Fibroblast of skin of back (primary cell): Measurements from ENCODE around the gene LRP5.
"Not testable (repeated sequence)": the region's sequence is repeated elsewhere in the genome, so short reads cannot be mapped to it uniquely, and the experiment has no call there.

Source experiments
- DNase-seq: peaks from one replicate; pipeline ENCODE4 v3.0.0-alpha.2; 2013

LRP5 gene

DNA sequence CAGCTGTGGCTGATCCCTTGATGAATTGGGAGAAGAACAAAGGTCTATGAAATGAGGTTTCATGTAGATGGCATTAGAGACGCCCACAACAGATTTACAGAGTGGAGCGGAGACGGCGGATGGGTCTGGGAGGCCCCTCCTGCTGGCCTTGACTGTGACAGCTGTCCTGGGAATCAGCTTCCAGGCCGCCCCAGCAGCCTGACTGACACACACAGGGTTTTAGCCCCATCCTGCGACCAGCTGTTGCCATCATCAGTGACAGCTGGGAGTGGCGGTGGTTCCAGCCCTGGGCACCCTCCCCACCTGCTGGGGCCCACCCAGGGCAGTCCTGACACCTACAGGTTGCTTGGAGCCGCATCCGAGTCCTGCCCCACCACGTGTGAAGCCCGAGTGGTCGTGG lies 84.1 kb downstream of the LRP5 start:
- DNase-seq, result no peak

DNA sequence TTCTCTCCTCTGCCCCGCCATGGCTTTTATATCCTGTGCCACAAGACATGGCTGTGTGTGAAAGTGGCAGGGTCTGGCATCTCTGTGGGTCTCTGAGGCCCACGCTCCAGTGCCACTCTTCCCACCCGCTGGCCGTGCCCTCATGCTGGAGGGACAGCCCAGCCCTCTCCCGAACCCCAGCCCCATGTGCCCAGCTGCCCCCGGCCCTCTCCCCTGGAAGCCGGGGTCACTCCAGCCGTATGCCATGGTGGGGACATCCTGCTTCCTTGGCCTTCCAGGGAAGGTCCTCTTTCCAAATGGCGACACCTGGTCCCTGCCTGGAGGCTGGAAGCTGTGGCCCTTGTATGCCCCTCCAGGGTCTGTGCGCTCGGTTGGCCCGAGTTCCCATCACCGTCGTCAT lies 84.9 kb downstream of the LRP5 start:
- DNase-seq, result no peak

DNA sequence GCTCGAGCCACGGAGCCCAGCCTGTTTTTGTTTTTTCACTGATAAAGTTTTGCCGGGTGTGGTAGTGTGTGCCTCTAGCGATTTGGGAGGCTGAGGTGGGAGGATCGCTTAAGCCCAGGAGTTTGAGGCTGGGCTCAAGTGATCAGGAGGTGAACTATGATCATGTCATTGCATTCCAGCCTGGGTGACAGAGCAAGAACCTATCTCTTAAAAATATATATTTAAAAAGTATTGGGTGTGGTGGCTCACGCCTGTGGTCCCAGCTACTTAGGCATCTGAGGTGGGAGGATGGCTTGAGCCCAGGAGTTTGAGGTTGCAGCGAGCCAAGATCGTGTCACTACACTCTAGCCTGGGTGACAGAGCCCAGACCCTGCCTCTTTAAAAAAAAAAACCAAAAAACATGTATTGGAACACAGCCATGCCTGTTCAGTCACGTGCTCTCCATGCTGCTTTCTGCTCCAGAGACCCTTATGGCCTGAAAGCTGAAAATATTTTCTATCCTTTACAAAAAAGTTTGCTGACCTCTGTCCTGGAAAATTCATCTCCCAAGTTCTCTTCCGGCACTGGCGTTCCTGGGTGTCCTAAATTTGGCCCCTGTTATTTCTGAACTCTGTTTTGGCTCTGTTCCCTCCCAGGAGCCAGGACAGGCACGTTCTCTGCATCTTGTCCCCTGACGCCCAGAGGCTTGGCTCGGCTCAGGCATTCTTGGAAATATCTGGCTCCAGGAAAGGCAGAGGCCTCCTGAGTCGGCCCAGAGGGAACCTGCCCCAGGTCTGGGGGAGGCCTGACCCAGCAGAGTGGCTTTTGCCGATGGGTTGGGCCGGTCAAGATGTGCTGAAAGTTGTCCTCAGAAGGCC lies 86.8 kb downstream of the LRP5 start:
- no peak for DNase-seq

DNA sequence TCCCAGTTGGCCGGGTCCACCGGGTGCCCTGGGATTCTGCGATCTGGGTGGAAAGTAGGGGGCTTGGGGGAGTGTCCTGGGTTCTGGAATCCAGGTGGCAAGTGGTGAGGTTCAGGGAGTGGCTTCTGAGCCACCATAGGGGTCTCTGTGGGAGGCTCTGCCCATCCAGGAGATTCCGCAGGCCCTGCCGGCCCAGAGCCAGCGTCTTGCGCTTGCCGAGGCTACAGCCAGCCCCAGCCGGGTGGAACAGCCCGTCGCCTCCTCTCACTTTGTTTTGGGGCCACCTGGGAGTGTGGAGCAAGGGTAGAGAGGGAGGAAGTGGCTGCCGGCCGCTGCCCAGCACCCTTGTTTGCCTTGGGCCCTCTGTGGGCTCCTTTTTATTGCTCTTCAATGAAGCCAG lies 87.5 kb downstream of the LRP5 start:
- no peak for DNase-seq

DNA sequence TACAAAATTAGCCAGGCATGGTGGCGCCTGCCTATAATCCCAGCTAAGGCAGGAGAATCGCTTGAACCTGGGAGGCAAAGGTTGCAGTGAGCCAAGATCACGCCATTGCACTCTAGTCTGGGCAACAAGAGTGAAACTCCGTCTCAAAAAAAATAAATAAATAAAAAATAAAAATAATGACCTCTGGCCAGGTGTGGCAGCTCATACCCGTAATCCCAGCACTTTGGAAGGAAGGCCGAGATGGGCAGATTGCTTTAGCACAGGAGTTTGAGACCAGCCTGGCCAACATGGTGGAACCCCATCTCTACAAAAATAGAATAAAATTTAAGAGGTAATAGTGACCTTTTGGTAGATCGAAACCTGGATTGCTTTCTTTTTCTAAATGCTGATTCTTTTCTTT lies 88.2 kb downstream of the LRP5 start:
- not testable (repeated sequence) for DNase-seq

DNA sequence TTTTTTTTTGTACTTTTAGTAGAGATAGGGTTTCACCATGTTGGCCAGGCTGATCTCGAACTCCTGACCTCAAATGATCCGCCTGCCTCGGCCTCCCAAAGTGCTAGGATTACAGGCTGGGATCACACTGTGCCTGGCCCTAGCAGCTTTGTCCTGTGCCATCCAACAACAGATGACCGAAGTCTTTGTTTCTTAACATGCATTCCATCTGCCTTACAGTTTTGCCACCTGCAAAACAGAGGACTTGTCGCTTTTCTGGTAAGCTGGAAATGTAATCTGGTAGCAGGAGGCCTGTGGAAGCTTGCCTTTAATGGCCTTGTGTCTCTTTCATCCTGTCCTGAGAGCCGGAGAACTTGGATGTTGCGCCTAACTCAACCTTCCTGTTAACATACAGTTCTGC lies 89.5 kb downstream of the LRP5 start:
- DNase-seq, result no peak

DNA sequence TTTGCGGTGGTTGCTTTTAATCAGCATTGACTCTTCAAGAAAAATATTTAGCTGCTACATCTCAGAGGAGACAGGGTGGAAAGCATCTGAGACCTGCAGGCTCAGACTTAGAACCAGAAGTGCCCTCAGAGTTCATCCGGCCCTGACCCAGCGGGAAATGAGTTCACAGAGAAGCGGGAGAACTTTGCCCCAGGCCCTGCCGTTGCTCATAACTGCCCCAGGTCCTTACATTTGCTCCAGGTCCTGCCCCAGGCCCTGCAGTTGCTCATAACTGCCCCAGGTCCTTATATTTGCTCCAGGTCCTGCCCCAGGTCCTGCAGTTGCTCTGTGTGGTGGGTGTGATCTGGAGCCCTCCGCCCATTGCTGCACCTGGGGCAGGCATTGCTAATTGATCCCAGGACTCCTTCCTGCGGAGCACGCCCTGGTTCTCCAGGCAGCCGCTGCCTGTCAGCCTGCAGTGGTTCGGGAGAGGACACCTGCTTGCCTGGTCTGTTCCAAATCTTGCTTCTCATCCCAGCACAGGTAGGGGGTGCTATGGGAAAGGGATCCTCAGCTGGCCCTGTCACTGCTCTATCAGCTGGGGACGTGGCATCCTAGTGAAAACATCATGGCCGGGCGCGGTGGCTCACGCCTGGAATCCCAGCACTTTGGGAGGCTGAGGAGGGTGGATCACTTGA lies 90.1 kb downstream of the LRP5 start:
- DNase-seq, result no peak

DNA sequence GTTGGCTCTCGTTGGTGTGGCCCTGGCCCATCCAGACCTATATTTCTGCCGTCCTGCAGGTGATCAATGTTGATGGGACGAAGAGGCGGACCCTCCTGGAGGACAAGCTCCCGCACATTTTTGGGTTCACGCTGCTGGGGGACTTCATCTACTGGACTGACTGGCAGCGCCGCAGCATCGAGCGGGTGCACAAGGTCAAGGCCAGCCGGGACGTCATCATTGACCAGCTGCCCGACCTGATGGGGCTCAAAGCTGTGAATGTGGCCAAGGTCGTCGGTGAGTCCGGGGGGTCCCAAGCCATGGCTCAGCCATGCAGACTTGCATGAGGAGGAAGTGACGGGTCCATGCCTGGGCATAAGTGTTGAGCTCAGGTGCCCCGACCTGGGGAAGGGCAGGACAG lies 91.0 kb downstream of the LRP5 start:
- DNase-seq, result no peak

DNA sequence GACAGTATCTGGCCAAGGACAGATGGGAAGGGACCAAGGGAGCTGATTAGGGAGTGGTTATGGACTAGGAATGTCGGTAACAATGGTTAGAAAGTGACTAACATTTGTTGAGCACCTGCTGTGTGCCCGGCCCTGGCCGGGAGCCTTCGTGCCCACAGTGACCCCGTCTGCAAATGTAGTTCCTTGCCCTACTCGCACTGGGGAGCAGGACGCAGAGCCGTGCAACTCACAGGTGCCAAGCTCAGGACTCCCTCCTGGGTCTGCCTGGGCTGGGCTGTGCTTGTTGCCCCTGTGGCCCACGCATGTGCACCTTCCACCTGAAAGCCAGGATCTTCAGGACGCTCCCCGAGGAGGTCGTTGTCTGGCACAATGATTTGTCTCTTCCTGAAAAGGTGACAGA lies 91.4 kb downstream of the LRP5 start:
- no peak for DNase-seq

DNA sequence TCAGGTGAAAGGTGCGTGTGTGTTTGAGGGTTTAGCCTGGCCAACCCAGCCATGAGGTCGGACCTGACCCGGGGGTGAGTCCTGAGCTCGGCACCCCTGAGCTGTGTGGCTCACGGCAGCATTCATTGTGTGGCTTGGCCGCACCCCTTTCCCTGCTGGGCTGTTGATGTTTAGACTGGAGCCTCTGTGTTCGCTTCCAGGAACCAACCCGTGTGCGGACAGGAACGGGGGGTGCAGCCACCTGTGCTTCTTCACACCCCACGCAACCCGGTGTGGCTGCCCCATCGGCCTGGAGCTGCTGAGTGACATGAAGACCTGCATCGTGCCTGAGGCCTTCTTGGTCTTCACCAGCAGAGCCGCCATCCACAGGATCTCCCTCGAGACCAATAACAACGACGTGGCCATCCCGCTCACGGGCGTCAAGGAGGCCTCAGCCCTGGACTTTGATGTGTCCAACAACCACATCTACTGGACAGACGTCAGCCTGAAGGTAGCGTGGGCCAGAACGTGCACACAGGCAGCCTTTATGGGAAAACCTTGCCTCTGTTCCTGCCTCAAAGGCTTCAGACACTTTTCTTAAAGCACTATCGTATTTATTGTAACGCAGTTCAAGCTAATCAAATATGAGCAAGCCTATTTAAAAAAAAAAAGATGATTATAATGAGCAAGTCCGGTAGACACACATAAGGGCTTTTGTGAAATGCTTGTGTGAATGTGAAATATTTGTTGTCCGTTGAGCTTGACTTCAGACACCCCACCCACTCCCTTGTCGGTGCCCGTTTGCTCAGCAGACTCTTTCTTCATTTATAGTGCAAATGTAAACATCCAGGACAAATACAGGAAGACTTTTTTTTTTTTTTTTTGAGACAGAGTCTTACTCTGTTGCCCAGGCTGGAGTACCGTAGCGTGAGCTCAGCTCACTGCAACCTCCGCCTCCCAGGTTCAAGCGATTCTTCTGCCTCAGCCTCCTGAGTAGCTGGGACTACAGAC lies 94.2 kb downstream of the LRP5 start:
- no peak for DNase-seq

DNA sequence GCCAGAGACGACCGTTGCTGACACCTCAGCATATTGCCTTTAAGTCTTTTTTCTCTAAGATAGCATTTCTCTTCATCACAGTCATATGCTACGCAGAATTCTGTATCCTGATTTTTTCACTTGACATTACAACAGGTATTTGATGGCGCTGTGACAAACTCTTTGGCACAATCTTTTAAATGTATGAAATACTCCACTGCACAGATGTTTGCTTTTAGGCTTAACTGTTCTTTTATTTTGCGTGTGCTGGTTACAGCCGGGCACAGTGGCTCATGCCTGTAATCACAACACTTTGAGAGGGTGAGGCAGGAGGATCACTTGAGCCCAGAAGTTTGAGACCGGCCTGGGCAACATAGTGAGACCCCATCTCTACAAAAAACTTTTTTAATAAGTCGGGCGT lies 96.1 kb downstream of the LRP5 start:
- no peak for DNase-seq

DNA sequence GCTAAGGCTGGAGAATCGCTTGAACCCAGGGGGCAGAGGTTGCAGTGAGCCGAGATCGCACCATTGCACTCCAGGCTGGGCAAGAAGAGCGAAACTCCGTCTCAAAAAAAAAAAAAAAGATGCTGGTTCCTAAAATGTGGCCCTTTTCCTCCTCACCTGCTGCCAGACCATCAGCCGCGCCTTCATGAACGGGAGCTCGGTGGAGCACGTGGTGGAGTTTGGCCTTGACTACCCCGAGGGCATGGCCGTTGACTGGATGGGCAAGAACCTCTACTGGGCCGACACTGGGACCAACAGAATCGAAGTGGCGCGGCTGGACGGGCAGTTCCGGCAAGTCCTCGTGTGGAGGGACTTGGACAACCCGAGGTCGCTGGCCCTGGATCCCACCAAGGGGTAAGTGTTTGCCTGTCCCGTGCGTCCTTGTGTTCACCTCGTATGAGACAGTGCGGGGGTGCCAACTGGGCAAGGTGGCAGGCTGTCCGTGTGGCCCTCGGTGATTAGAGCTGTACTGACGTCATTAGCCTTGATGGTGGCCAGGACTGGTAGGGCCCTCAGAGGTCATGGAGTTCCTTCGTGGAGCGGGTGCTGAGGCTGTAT lies 97.5 kb downstream of the LRP5 start:
- DNase-seq, result no peak

DNA sequence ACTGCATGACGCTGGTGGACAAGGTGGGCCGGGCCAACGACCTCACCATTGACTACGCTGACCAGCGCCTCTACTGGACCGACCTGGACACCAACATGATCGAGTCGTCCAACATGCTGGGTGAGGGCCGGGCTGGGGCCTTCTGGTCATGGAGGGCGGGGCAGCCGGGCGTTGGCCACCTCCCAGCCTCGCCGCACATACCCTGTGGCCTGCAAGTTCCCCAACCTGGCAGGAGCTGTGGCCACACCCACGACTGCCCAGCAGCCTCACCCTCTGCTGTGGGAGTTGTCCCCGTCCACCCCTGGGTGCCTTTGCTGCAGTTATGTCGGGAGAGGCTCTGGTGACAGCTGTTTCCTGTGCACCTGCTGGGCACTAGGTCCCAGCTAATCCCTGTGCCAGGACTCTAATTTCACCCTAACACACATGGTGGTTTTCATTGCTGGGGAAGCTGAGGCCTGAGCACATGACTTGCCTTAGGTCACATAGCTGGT lies 99.2 kb downstream of the LRP5 start:
- DNase-seq, result no peak

DNA sequence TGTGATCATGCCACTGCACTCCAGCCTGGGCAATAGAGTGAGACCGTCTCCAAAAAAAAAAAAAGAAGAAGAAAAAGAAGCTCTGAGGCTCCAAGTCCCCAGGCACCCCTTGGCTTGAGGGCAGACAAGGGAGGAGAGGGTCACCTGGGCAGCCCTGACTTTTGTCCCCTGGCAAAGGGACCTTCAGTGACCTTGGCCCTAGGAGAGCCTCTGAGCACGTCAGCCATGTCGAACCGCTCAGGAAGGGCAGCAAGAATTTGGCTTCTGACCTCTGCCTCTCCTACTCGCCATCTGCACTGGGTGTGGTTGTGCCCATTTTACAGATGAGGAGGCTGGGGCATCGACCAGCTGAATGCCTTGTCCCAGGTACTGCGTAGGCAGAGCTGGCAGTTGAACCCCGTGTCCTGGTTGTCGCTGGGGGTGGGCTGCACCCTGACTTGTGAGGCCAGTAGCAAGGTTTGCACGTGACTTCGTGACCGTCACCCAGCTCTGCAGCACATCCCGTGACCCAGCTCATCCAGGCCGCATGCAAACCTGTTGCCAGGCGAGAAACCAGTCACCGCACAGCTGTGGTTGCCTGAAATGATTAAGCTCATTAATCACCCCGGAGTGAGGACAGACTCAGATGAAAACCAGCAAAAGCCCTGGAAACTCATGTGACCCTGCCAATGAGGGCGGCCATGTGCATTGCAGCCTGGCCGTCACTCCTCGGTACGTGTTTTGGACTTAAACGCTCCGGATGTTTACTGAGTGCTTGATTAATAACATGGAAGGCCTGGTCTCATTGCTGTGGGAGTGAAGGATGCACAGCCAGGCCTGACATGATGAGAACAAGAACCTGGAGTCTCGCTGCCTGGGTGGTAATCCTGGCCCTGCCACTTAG lies 100.4 kb downstream of the LRP5 start:
- DNase-seq, result peak; percentile 50

DNA sequence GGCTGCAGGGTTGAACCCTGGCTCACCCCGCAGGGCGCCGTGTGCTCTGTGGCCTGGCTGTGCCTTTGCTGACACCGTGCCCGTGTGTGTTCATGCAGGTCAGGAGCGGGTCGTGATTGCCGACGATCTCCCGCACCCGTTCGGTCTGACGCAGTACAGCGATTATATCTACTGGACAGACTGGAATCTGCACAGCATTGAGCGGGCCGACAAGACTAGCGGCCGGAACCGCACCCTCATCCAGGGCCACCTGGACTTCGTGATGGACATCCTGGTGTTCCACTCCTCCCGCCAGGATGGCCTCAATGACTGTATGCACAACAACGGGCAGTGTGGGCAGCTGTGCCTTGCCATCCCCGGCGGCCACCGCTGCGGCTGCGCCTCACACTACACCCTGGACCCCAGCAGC lies 101.2 kb downstream of the LRP5 start:
- DNase-seq, result no peak

DNA sequence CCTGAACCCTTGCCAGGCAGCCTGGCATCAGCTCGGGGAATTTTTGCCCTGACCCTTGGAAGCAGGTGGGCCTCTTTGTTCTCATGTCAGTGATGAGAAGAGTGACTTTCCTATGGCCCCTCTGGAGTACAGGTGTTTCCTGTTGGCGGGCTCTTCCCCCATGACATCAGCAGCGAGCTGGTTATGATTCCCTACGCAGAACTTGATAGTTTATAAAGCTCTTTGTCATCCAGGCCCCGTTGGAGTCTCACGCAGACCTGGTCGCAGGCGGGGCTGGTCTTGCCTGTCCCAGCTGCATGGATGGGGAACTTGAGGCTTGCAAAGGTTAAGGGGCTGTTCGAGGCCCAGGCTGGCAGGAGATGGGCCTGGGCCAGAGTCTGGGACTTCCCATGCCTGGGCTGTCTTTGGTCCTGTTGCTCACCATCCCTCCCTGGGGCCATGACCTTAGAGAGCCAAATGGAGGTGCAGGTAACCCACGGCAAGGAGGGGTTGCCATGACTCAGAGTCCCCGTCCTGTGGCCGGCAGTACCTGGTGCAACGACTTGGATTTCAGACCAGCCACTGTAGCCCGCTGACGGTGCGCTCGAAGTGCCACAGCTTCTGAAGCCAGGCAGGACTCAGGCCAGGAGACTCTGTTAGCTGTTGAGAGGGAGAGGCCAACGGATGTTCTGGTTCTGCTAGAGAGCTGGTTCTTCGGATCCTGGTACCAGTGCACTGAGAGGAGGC lies 102.3 kb downstream of the LRP5 start:
- DNase-seq, result no peak

DNA sequence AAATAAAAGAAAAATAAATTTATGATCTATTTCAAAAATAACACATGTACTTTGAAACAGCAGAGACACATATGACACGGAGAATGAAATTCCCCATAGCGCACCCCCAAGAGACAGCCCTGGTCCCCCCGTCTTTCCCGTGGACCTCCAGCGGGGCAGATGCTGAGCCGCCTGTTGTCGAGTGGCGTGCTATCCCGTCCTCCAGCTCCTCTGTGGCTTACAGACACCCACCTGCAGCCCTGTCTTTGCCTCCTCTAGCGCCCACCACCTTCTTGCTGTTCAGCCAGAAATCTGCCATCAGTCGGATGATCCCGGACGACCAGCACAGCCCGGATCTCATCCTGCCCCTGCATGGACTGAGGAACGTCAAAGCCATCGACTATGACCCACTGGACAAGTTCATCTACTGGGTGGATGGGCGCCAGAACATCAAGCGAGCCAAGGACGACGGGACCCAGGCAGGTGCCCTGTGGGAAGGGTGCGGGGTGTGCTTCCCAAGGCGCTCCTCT lies 103.7 kb downstream of the LRP5 start:
- no peak for DNase-seq

DNA sequence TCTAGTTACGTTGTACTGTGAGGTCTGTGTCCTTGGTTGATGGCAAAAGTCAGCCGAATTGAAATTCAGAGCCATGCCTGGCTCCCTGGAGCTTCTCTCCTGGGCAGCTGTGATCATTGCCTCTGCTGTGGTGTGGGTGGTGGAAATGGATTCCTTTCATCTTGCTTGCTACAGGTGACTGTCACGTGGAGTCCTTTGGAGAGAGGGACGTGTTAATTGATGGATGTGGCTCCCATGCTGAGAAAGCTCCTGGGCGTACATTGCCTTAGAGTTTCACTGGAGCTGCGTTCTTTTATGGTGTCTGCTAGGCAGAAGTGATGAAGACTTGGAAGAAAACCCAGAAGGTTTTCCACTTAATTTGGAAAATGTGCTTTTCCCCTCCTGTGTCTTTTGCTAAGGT lies 106.3 kb downstream of the LRP5 start:
- no peak for DNase-seq

DNA sequence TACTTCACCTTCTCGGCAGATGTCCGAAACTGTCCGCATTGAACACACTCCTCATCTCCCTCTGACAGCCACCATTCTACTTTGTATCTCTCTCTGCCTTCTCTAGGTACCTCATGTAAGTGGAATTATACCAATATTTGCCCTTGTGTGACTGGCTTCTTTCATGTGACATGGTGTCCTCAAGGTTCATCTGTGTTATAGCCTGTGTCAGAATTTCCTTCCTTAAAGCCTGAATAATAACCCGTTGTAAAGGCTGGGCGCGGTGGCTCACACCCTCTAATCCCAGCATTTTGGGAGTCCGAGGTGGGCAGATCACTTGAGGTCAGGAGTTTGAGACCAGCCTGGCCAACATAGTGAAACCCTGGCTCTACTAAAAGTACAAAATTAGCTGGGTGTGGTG lies 107.8 kb downstream of the LRP5 start:
- no peak for DNase-seq

DNA sequence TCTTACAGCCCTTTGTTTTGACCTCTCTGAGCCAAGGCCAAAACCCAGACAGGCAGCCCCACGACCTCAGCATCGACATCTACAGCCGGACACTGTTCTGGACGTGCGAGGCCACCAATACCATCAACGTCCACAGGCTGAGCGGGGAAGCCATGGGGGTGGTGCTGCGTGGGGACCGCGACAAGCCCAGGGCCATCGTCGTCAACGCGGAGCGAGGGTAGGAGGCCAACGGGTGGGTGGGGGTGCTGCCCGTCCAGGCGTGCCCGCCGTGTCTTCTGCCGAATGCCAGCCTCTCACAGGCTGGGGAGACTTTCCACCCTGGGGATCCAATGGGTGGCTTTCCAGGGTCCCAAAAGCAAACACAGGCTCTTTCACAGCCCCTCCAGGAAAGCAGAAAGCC lies 111.1 kb downstream of the LRP5 start:
- no peak for DNase-seq
